GM13976 (cell line): ENCODE results near the gene TARBP1.

ENCODE experiments used
- DNase-seq: peaks from one replicate; pipeline ENCODE4 v3.0.0; 2012; ENCODE audit warnings: low spot score
- CTCF ChIP-seq: IDR thresholded peaks from 2 replicates; pipeline ENCODE4 v1.5.1; 2012; ENCODE audit warnings: borderline replicate concordance, mild to moderate bottlenecking; ENCODE audit not compliant: insufficient read depth; ENCODE audit errors: extremely low read depth, missing control alignments, control extremely low read depth
- in situ Hi-C: fragments of 300-500 bp; cut with MboI; formaldehyde crosslinking; loops from one replicate; pipeline ENCODE4 v1.12.0; 2022; ENCODE audit warnings: low sequenced_read_pairs, mixed read lengths, inconsistent platforms; ENCODE audit not compliant: unreplicated experiment

Gene TARBP1

DNA sequence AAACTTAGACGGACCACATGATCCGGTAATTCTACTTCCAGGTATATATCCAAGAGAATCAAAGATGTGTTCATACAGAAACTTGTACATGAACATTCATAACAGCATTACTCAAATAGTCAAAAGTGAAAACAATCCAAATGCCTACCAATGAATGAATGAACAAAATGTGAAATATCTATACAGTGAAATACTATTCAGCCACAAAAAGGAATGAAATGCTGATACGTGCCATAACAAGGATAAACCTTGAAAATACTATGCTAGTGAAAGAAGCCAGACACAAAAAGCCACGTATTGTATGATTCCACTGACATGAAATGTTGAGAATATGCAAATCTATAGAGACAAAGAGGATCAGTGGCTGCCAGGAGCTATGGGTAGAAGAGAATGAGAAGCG lies 18.3 kb downstream of the TARBP1 start:
- in situ Hi-C loops = no loop called here
- no peak for TF ChIP-seq CTCF

DNA sequence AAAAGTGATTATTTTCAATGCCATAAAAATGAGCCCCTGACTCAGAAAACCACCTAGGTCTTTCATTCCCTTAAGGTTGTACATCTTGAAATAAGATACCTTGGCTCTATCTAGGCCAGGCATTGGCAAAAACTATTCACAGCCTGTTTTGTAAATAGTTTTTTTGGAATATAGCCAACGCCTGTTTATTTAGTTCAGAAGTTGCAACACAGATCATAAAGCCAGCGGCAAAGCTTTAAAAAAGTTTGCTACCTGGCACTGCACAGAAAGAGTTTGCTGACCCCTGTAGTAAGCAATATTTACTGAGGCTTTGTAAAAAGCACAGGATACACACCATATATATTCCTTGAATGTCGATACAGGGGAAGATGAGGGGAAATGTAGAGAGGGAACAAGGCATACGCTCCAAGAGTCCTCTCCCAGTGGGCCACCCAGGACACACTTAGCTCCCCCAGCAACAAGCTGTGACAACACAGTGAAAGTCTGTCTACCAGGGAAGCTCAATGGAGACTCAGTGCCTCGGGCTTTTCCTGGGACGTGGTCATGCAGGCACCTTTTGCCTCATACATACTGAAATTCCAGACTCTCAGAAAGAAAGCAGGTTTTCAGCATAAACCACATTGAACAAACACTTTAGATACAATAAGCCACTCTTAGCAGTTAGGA lies 20.5 kb downstream of the TARBP1 start:
- DNase-seq = no peak
- in situ Hi-C loops = no loop called here
- no peak for TF ChIP-seq CTCF

More for the DNA sequence above, 18.3 kb downstream of the TARBP1 start:
- no peak for DNase-seq

DNA sequence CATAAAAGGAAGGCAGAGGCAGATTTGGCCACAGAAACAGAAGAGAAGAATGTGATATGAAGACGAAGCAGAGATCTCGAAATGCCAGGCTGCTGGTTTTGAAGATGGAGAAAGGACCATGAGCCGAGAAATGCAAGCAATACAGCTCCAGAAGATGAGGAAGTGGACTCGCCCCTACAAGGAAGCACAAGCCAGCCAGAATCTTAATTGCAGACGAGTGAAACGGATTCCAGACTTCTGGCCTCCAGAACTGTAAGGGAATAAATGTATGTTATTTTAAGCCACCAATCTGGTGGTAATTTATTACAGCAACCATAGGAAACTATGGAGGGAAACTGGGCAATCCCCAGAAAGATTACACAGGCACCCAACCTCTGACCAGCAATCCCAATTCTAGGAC lies 24.1 kb downstream of the TARBP1 start:
- DNase-seq = no peak
- TF ChIP-seq CTCF = no peak
- in situ Hi-C loops = no loop called here

DNA sequence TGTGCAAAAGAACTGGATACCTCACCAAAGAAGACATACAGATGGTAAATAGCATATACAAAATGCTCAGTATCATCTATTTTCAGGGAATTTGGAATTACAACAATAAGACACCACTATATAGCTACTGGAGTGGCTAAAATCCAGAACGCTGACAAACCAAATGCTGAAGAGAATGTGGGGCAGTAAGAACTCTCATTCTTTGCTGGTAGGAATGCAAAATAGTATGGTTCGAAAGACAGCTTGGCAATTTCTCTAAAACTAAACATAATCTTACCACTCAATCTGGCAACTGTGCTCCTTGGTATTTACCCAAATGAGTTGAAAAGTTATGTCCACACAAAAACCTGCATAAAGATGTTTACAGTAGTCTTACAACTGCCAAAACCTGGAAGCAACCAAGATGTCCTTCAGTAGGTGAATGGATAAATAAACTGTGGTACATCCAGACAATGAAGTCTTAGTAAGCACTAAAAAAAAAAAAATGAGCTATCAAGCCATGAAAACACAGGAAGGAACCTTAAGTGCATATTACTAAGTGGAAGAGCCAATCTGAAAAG lies 26.5 kb downstream of the TARBP1 start:
- no peak for TF ChIP-seq CTCF
- in situ Hi-C loops = no loop called here
- DNase-seq = no peak

GRCh38 chr1:234440348-234440747 lies 38.6 kb downstream of the TARBP1 start:
- no peak for TF ChIP-seq CTCF
- in situ Hi-C loops = no loop called here
- DNase-seq = no peak

DNA sequence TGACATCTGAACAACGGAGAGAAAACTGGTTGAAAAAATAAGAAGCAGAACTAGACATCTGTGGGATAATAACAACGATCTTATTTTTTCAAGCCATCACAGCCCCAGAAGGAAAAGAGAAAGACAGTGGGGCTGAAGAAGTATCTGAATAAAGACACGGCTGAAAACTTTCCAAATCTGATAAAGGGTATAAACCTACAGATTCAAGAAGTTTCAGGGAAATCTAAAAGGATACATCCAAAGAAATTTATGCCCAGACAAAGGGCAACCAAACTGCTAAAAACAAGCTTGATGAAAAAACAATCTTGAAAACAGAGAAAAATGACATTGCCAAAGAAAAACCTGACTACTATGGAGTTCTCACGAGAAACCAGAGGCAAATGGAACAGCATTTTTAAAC lies 40.4 kb downstream of the TARBP1 start:
- no peak for TF ChIP-seq CTCF
- in situ Hi-C loops = no loop called here
- DNase-seq = no peak

- DNase-seq = no peak
- TF ChIP-seq CTCF = no peak
- in situ Hi-C loops = no loop called here
These were observed 41.4 kb downstream of the TARBP1 start for GRCh38 chr1:234437423-234438171.
